ENCODE measurements around the gene KCNQ2.
A peak's percentile ranks its signal among the peaks of the same experiment; 100 is the strongest.
"Not testable (repeated sequence)": the region's sequence is repeated elsewhere in the genome, so short reads cannot be mapped to it uniquely, and the experiment has no call there.

KCNQ2 gene

DNA sequence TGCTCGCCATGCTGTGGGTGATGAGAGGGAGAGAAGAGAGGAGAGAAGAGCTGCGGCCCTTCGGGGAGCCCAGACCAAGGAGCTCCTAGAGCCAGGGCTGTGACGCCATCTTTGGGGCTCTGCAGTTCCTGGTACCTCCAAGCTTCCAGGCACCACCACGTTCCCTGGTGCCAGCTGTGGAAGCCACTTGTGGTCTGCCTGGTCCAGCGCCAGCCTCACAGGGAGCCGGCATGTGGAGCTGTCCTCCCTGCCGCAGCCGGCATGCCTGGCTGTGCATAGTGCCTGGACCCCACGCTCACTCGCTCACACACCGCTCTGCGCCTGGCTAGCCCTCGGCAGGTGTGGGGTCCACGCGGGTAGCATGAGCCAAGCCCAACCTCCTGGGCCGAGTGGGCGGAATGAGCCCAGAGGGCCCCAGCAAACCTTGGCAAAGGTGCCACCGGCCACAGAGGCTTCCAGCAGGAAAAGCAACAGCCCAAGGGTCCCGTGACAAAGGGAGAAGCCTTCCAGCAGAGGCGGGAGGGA is 92.0 kb downstream of the KCNQ2 start:
- no peak for DNase-seq

- DNase-seq, result not testable (repeated sequence)
Observed at GRCh38 chr20:63379872-63380271, 92.6 kb downstream of the KCNQ2 start.

GRCh38 chr20:63379296-63379695 is 93.2 kb downstream of the KCNQ2 start:
- DNase-seq, result no peak

DNA sequence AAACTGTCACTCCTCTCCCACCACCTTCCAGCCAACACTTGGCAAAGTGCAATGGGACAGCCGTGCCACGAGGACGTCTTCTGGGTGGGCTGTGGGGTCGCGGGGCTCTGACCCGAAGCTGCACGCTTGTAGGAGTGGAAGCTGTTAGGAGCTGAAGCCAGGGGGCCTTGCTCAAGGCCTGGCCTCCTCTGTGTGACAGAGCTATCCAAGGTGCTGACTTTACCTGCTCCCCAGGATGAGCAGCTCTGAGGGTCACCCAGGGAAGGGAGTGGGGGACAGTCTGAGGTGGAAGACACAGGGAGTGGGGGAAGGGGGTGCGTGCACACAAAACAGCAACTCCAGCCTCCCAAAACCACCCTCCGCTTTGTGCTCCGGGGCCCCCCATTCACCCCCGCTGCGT is 93.8 kb downstream of the KCNQ2 start:
- no peak for DNase-seq

- no peak for DNase-seq
Observed at GRCh38 chr20:63377951-63378381, 94.5 kb downstream of the KCNQ2 start.

DNA sequence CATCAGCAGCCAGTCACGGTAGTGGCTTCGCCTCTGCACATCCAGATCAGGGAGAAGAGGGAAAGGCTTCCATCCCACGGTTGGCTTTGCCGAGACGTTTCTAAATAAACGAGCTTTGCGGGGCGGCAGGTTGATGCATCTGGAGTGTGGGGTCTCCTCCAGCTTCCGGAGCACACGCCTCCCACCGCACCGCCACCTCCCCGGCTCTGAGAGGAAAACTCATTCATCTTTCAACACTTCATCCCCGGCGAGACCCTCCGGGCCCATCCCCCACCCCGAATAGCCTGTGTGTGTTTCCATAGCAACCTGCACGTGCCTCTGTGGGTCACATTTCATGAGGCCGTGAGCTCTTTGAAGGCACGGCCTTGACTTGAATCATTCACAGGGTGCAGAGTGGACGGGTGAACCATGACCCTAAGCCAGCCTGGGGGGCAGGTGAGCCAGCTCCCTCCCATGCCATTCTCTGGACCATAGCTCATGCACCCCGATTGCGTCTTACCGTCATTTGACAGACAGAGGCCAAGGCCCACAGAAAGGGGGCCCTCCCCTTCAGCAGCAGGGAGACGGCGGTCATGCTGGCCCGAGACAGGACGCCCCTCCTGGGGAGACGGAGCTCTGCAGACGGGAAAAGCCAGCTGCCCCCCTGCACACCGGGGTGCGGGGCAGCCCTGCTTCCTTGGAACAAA is 95.1 kb downstream of the KCNQ2 start:
- DNase-seq, result no peak

DNA sequence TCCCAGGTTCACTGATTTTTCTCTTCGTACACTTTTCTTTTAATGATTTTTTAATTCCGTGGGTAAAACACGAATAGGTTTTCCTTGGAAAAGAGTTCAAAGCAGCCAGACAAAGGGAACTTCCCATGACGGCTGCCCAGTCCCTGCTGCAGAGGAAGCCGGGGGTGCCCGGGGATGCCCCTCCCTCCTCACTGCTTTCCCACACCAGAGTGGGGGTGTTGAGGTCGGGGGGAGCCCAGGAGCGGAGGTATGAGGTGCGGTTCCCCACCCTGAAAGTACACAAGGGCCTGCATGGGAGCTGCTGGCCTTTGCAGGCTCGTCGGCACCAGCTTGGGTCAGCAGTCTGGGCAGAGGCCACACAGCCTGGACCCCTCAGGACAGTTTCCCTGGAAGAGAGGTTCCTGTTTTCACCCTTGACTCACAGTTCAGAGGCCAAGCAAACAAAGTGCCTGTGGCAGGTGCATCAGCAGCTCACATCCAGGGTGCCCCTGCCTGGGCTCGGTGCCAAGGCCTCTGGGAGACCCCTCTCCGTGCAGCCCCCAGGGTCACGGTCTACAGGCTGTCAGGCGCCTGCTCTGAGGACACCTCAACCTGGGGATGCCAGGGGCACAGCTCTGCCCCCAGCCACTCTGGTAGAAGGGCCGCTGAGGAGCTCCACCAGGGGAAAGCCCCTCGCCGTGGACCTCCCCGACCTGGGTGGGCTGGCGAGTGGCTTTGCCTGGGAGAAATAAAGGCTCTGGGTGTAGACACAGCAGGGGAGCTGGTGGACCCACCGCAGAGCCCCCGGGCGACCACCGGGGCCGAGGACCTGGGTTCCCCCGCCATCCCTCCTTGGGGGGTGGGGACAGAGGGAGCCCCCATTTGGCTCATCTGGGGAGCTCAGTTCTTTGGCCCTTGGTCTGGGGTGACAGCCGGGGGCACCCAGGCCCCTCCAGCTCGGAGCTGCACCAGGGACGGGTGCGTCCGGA is 95.9 kb downstream of the KCNQ2 start:
- DNase-seq, result no peak

DNA sequence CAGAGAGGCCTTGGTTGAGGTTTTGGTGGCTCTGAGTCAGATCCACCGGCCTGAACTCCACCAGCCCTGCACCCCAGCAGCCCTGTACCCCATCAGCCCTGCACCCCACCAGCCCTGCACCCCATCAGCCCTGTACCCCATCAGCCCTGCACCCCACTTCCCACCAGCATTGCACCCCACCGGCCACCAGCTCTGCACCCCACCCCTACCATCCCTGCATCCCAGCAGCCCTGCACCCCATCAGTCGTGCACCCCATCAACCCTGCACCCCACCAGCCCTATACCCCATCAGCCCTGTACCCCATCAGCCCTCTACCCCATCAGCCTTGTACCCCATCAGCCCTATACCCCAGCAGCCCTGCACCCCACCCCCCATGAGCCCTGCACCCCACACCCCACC is 97.0 kb downstream of the KCNQ2 start:
- DNase-seq, result no peak

GRCh38 chr20:63374504-63374903 is 98.0 kb downstream of the KCNQ2 start:
- DNase-seq, result no peak

- no peak for DNase-seq
Observed at GRCh38 chr20:63373996-63374395, 98.5 kb downstream of the KCNQ2 start.

DNA sequence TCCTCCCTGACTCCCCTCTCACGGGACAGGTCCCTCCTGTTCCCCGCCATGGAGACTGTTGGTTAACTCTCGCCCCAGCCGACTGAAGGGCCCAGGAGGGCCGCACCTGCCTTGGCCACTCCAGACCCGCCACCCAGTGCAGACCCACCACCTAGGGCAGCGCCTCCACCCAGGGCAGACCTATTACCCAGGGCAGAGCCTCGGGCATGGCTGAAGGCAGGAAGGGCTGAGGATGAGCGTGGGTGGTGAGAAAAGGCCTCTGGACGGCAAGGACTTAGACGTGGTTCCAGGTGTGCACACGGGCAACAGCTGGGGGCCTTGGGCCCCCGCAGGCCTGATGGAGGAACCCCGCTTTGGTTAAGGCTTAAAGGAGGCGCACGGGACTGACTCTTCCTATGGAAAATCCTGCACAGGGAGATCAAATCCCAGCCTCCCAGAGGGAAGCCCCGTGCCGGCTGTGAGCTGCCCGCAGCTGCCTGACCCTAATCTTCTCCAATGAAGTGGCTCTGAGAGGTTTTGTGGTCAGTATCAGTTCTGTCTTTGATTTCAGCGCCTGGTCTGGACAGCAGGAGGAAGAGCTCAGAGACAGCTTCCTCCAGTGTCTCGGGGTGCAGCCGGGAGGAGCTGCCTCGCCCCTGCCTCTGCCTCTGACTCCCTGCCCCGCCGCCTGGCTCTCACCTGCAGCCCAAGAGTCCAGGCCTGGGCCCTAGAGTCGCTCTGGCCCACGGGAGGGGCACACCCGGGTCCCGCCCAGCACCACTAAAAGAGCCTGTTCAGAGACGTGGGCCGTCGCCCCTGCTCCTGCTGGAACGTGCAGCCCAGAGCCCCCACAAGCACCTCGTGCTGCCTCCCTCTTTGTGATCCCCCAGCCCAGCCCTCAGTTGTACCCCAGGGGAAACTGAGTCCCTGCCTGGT is 99.2 kb downstream of the KCNQ2 start:
- peak; percentile 14 for DNase-seq

DNA sequence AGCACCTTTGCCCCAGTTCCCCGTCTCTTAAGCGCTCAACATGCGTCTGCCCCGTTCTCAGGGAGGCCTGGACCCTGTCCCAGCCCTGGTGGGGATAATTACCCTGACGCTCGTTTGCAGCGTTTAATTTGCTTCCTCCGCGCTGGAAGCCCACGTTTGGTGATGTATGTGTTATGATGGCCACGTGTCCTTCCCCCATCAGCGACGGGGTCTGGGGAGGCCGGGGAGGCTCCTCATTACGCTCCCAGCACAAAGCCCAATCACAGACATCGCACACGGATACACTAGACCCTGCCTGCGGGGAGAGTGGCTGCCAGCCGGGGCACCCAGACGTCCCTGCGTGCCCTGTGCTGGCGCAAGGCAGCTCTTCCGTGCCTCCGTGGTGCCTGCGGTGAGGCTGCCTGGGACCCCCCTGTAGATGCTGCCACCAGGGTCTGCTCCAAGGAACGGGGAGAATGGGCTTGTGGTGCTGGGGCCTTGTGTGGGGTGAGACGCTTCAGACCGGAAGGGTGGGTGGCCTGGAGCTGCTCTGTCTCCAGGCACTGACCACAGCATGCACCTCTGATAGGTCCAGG is 101.1 kb downstream of the KCNQ2 start:
- no peak for DNase-seq

DNA sequence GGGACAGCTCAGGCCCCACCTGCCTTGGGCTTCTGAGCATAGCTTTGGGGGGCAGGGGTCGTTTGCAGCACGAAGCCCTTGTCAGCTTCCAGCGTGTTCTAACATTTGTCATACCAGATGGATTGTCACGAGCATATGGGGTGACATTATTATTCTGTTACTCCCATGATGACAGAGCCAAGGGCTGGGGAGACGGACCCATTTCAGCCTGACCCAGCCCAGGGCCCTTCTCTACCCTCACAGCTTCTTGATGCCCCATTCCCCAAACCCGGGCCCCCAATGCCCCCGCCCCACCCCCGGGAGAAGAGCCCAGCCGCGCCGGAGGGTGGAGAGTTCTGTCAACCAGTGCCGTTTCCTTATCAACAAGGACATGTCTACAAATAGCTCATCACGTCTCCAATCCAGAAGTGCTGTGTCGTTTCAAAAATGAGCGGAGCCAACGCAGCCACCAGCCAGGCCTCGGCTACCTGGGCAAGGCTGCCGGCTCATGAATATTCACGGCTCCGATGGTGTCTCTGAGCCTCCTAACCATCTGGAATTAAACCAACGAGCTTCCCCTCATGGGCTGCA is 101.8 kb downstream of the KCNQ2 start:
- no peak for DNase-seq

DNA sequence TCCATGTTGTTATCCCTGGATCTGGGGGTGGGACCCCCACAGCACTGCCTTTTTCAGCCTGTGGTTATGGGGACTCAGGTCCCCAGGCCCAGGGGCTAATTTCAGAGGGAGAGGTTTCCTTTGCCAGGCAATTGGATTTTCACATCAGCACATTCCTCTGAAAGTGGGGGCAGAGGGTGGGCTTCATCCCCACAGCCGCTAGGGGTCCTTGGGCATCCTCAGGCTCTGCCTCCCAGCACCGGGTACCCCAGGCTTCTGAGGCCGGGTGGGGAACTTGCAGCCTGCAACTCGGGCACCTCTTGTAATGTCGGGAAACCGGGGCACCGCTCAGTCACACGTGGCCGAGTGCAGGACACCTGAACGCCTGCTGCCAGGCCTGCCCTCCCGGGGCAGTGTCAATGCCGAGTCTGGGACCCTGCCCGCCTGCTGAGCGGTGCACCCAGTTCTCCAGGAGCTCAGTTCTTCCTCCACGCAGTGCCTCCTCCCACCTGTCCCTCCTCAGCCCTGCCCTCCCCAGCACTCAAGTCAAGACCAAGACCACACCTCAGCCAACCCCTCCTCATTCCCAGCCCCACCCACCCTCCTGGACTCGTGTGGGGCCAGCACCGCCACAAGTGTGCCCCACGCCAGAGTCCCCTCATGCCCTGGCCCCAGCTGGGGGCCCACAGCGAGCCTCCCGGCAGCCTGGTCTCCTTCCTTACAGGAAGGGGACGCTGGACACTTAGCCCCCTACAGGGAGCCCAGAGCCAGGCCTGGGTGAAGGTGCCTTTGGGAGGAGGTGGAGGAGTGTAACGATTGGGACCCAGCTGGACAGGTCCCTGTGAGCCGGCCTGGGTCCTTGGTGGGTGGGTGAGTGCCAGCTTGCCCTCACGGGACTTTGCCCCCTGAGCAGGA is 102.5 kb downstream of the KCNQ2 start:
- DNase-seq, result no peak

- no peak for DNase-seq
Observed at GRCh38 chr20:63369024-63369530, 103.4 kb downstream of the KCNQ2 start.

DNA sequence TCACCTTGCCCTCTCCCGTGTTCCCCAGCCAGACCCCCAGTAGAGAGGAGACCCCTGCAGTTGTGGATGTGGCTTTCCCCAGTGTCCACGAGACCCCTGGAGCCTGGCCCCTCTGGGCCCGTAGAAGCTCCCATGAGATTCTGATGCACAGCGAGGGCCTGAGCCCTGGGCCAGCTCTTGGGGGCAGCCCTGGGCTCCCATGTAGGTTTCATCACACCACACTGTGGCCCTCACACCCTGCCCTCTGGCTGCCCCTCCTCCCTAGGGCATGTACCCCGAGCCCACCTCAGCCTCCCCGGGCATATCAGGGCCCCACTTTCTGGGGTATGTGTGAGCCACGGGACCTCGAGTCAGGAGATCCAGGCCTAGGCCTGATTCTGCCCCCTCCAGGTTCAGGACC is 104.3 kb downstream of the KCNQ2 start:
- DNase-seq, result no peak

DNA sequence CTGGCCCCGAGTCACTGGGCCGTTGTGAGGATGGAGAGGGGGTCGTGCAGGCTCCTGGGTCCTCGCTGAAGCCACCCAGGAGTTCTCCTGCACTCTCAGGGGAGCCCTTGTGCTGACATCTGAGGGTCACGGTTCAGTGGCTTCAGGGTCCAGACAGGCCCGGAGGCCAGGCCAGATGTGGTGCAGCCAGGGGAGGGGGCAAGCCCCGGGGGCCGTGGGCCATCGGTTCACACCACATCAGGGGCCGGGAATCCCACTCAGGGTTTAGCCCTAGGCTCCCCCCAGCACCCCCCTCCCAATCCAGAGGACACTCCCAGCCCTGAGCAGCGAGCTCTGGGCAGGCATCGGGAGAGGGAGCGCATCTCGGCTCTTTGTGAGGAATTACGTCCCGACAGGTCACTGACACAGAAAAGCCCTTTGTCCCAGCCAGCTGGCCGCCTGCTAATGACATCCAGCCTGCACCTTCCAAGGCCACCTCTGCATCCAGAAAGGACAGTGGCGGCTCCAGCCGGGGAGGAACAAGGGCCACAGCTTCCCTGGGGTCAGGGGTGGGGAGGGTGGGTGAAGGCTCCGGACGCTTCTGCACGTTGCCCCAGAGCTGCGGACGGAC is 104.9 kb downstream of the KCNQ2 start:
- no peak for DNase-seq

DNA sequence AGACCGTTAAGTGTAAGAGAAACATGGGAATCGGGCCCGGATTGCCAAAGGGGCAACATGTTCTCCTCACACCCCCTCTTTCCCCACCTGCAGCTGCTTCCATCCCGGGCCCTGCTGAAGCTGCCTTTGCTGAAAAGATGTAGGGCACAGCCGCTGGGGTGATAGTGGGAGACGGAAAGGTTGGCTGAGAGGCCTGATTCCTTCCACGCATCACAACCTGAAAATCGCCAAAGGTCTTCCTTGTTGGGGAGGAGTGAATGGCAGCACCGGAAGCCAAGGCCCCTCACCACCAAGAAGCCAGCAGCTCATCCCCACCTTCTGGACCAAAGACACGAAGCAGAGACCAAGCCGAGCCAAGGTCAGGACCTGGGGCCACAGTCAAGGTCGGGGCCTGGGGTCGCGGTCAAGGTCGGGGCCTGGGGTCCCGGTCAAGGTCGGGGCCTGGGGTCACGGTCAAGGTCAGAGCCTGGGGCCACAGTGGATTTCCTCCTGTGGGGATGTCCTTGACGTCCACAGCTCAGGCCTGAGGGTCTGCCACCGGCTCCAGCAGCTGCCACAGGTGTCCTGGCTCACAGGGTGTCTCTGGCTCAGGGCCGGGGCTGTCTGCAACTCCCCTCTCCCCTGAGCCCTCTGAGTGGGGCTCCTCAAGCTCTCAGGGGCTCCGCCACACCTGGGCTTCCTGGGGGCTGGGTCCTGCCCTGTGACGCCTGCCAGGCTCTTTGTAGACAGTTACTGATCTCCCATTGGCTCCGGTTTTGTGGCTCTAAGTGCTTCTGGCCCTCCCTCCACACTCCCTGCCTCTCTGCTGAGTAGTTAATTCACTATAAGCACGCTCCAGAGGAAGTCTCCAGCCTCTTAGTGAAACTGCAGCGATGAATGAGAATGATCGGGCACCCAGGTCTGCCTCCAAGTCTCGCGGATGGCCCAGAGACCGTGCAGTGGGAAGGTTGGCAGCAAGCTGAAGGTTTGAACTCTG is 105.8 kb downstream of the KCNQ2 start:
- DNase-seq, result no peak

Data from OCI-M1 (cell line).